NCI-H2196 (cell line): ENCODE results near the gene CAD.
A peak's percentile ranks its signal among the peaks of the same experiment; 100 is the strongest.

Source experiments
- DNase-seq: peaks from one replicate; lab custom pipeline; 2025; ENCODE audit not compliant: unreplicated experiment; lab: John Stamatoyannopoulos, UW

Gene CAD

GRCh38 chr2:27223416-27223815 lies 6.2 kb downstream of the CAD start:
- no peak for DNase-seq

- DNase-seq, result no peak
Measured at GRCh38 chr2:27225526-27225925, 8.4 kb downstream of the CAD start.

GRCh38 chr2:27227501-27227900 lies 10.3 kb downstream of the CAD start:
- no peak for DNase-seq

GRCh38 chr2:27231921-27232320 lies 14.8 kb downstream of the CAD start:
- no peak for DNase-seq

- DNase-seq, result no peak
Measured at GRCh38 chr2:27233341-27233740, 16.2 kb downstream of the CAD start.

- DNase-seq, result no peak
Measured at GRCh38 chr2:27236136-27236535, 19.0 kb downstream of the CAD start.

- no peak for DNase-seq
Measured at GRCh38 chr2:27236626-27237025, 19.5 kb downstream of the CAD start.

GRCh38 chr2:27237341-27237945 lies 20.3 kb downstream of the CAD start:
- no peak for DNase-seq

- DNase-seq, result no peak
Measured at GRCh38 chr2:27238976-27239375, 21.8 kb downstream of the CAD start.

- no peak for DNase-seq
Measured at GRCh38 chr2:27240406-27240805, 23.2 kb downstream of the CAD start.

- DNase-seq, result no peak
Measured at GRCh38 chr2:27241761-27242613, 24.8 kb downstream of the CAD start.

- DNase-seq, result no peak
Measured at GRCh38 chr2:27242614-27242951, 25.4 kb downstream of the CAD start.

GRCh38 chr2:27243391-27244130 lies 26.4 kb downstream of the CAD start:
- DNase-seq, result no peak

GRCh38 chr2:27245116-27245515 lies 27.9 kb downstream of the CAD start:
- no peak for DNase-seq

GRCh38 chr2:27245626-27246025 lies 28.5 kb downstream of the CAD start:
- DNase-seq, result no peak

GRCh38 chr2:27247893-27248292 lies 30.7 kb downstream of the CAD start:
- no peak for DNase-seq

- no peak for DNase-seq
Measured at GRCh38 chr2:27249159-27249890, 32.2 kb downstream of the CAD start.

GRCh38 chr2:27249891-27250651 lies 32.9 kb downstream of the CAD start:
- peak; percentile 23 for DNase-seq

- no peak for DNase-seq
Measured at GRCh38 chr2:27250652-27251379, 33.6 kb downstream of the CAD start.

GRCh38 chr2:27251766-27252165 lies 34.6 kb downstream of the CAD start:
- DNase-seq, result no peak
